DND-41 (cell line): Measurements from ENCODE around the gene DPP9.
A peak's percentile ranks its signal among the peaks of the same experiment; 100 is the strongest.

Source experiments
- ATAC-seq: fragments of 200-7000 bp; cut with Tn5 transposase; 3 replicates; pipeline ENCODE4 v1.9.1; 2021; ENCODE audit warnings: low read depth; ENCODE audit not compliant: insufficient read depth
- DNase-seq: peaks from one replicate; pipeline ENCODE4 v3.0.0-alpha.2; 2020
- H2AFZ ChIP-seq: 2 replicates; pipeline ENCODE4 v1.6.0; 2012; ENCODE audit warnings: low read depth, low read length
- H3K27ac ChIP-seq: 2 replicates; pipeline ENCODE4 v1.5.1; 2012; ENCODE audit warnings: low read length, inconsistent platforms
- H3K27me3 ChIP-seq: fragments of 200-600 bp; sonication (generic); 2 replicates; pipeline ENCODE4 v1.6.0; 2012; ENCODE audit warnings: low read length, mild to moderate bottlenecking, inconsistent platforms; ENCODE audit not compliant: insufficient read depth, poor library complexity
- H3K36me3 ChIP-seq: 2 replicates; pipeline ENCODE4 v1.5.1; 2012; ENCODE audit warnings: low read length, inconsistent platforms; ENCODE audit not compliant: insufficient read depth
- H3K4me1 ChIP-seq: 2 replicates; pipeline ENCODE4 v1.5.1; 2012; ENCODE audit warnings: mild to moderate bottlenecking, low read length; ENCODE audit not compliant: insufficient read depth
- H3K4me2 ChIP-seq: 2 replicates; pipeline ENCODE4 v1.6.0; 2012; ENCODE audit warnings: mild to moderate bottlenecking, moderate library complexity, low read length, inconsistent platforms; ENCODE audit not compliant: insufficient read depth
- H3K4me3 ChIP-seq, 2 experiments: fragments of 200-600 bp in 1 of 2; shearing (Covaris generic) in 1 of 2; 2 replicates each; pipeline ENCODE4 v1.5.1; 2012 to 2016; ENCODE audit warnings: inconsistent platforms in 2 of 2, low read length in 2 of 2, mild to moderate bottlenecking in 2 of 2, low read depth in 1 of 2, moderate library complexity in 1 of 2
- H3K79me2 ChIP-seq: 2 replicates; pipeline ENCODE4 v1.6.0; 2012; ENCODE audit warnings: low read length, inconsistent platforms; ENCODE audit not compliant: insufficient read depth
- H3K9ac ChIP-seq: 2 replicates; pipeline ENCODE4 v1.6.0; 2012; ENCODE audit warnings: low read depth, mild to moderate bottlenecking, inconsistent platforms, low read length, moderate library complexity
- H3K9me3 ChIP-seq: 2 replicates; pipeline ENCODE4 v1.5.1; 2012; ENCODE audit warnings: low read length, moderate library complexity, mild to moderate bottlenecking, inconsistent platforms; ENCODE audit not compliant: insufficient read depth, severe bottlenecking
- H4K20me1 ChIP-seq: 2 replicates; pipeline ENCODE4 v1.6.0; 2012; ENCODE audit warnings: low read length; ENCODE audit not compliant: insufficient read depth
- CTCF ChIP-seq: IDR thresholded peaks from 2 replicates; pipeline ENCODE4 v1.5.1; 2012; ENCODE audit warnings: borderline replicate concordance, low read length, moderate library complexity, mild to moderate bottlenecking; ENCODE audit not compliant: poor library complexity, severe bottlenecking; ENCODE audit errors: extremely low read depth
- EZH2 ChIP-seq: IDR thresholded peaks from 3 replicates; pipeline ENCODE4 v1.6.1; 2012; ENCODE audit warnings: borderline replicate concordance, low read depth, mild to moderate bottlenecking, moderate library complexity, low read length, inconsistent platforms; ENCODE audit not compliant: severe bottlenecking

Gene DPP9

DNA sequence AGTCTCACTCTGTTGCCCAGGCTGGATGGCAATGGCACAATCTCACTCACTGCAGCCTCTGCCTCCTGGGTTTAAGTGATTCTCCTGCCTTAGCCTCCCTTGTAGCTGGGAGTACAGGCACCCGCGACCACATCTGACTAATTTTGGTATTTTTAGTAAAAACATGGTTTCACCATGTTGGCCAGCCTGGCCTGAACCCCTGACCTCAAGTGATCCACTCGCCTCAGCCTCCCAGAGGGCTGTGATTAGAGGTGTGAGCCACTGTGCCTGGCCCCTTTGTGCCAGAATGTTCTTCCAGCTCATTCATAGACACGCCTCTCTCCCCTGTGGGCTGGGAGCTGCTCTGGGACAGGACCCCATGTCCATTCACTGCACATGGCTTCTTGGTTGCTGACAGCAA lies 62.6 kb downstream of the DPP9 start:
- ATAC-seq (no peak), DNase-seq (no peak)
- Histone ChIP-seq H3K27ac (no peak overlapping the region), H3K4me2 (no peak overlapping the region), H3K79me2 (peaks cover 7% of the 10 kb centered on the region), H3K4me3 (no peak overlapping the region), H3K9me3 (no peaks in the 10 kb centered on the region), H2AFZ (no peak overlapping the region), H4K20me1 (peaks cover 25% of the 10 kb centered on the region), H3K4me1 (0 out of 2 replicates have a peak, but pooled peaks cover 3% of the 10 kb centered on the region), H3K27me3 (no peaks in the 10 kb centered on the region), H3K9ac (no peak overlapping the region), H3K36me3 (peaks cover 86% of the 10 kb centered on the region)
- TF ChIP-seq CTCF (no peak), EZH2 (no peak)

GRCh38 chr19:4660181-4660791 lies 63.4 kb downstream of the DPP9 start:
- no peaks in the 10 kb centered on the region for H3K27me3 ChIP-seq
- H3K27ac ChIP-seq = no peak overlapping the region
- H3K36me3 ChIP-seq = peaks cover 87% of the 10 kb centered on the region
- H3K4me2 ChIP-seq = no peak overlapping the region
- H3K79me2 ChIP-seq = peaks cover 4% of the 10 kb centered on the region; the same call in 1 of the 2 replicates
- H3K4me3 ChIP-seq = no peak overlapping the region
- H2AFZ ChIP-seq = no peak overlapping the region
- H3K9ac ChIP-seq = no peak overlapping the region
- 0 out of 2 replicates have a peak, but pooled peaks cover 3% of the 10 kb centered on the region for H3K4me1 ChIP-seq
- DNase-seq (peak; percentile 53), ATAC-seq (peak; percentile 77)
- H4K20me1 ChIP-seq = peaks cover 26% of the 10 kb centered on the region
- TF ChIP-seq EZH2 (no peak), CTCF (peak; percentile 63)
- no peaks in the 10 kb centered on the region for H3K9me3 ChIP-seq

- Histone ChIP-seq H3K4me2 (no peak overlapping the region), H4K20me1 (peaks cover 14% of the 10 kb centered on the region), H3K9me3 (no peaks in the 10 kb centered on the region), H3K27me3 (no peaks in the 10 kb centered on the region), H2AFZ (no peak overlapping the region), H3K9ac (no peak overlapping the region), H3K79me2 (no peaks in the 10 kb centered on the region), H3K36me3 (peaks cover 76% of the 10 kb centered on the region), H3K4me3 (no peak overlapping the region), H3K27ac (no peak overlapping the region), H3K4me1 (no peaks in the 10 kb centered on the region)
- ATAC-seq = no peak
- no peak for TF ChIP-seq CTCF
- no peak for TF ChIP-seq EZH2
- DNase-seq = no peak
Observed at GRCh38 chr19:4657835-4658234, 65.8 kb downstream of the DPP9 start.
